VCaP (cell line): ENCODE measurements around the gene KRT77.
"Not testable (repeated sequence)": the region's sequence is repeated elsewhere in the genome, so short reads cannot be mapped to it uniquely, and the experiment has no call there.

Source experiments
- H3K27ac ChIP-seq: fragments of 450-650 bp; 2 replicates; pipeline ENCODE4 v1.5.1; 2017
- CTCF ChIP-seq: fragments of 450-650 bp; conservative IDR thresholded peaks from 2 replicates; pipeline ENCODE4 v1.5.1; 2017; ENCODE audit warnings: mild to moderate bottlenecking, moderate library complexity

KRT77 gene

GRCh38 chr12:52703424-52703823 lies at the start of gene KRT77:
Gene KRT77, minus strand, starts transcription at chr12:52703524. Its CDS starts 90 bp downstream, at chr12:52703434.
- no peak for TF ChIP-seq CTCF
- no peak within 1 kb of the TSS for H3K27ac ChIP-seq

- no peak overlapping the region for H3K27ac ChIP-seq
- no peak for TF ChIP-seq CTCF
Observed at GRCh38 chr12:52752516-52752915, 49.2 kb upstream of the KRT77 start.

GRCh38 chr12:52751795-52752194 lies 48.5 kb upstream of the KRT77 start:
- no peak for TF ChIP-seq CTCF
- H3K27ac ChIP-seq: no peak overlapping the region

- not testable (repeated sequence) for H3K27ac ChIP-seq
Observed at GRCh38 chr12:52750532-52750931, 47.2 kb upstream of the KRT77 start.

GRCh38 chr12:52749827-52750226 lies 46.5 kb upstream of the KRT77 start:
- TF ChIP-seq CTCF: no peak
- no peak overlapping the region for H3K27ac ChIP-seq

GRCh38 chr12:52748578-52748977 lies 45.3 kb upstream of the KRT77 start:
- no peak overlapping the region for H3K27ac ChIP-seq
- TF ChIP-seq CTCF: no peak

- TF ChIP-seq CTCF: no peak
- H3K27ac ChIP-seq: no peak overlapping the region
Observed at GRCh38 chr12:52745554-52745953, 42.2 kb upstream of the KRT77 start.

- no peak overlapping the region for H3K27ac ChIP-seq
- TF ChIP-seq CTCF: no peak
Observed at GRCh38 chr12:52744493-52745156, 41.3 kb upstream of the KRT77 start.
